Colonic mucosa (tissue), 4 donors: ENCODE measurements around the gene TANC1. TPM values are rescaled to one million over a fixed set of nuclear protein-coding genes. Genes with fewer than 3 reads are reported as not detected.
"Not testable (repeated sequence)": the region's sequence is repeated elsewhere in the genome, so short reads cannot be mapped to it uniquely, and the experiment has no call there.

Source experiments
- DNase-seq: peaks from one replicate; pipeline ENCODE4 v3.0.0-alpha.2; 2020
- H3K27ac ChIP-seq: fragments of 200-600 bp; one replicate; pipeline ENCODE4 v1.8.0; 2021
- H3K27me3 ChIP-seq: fragments of 200-600 bp; one replicate; pipeline ENCODE4 v1.8.0; 2021
- H3K36me3 ChIP-seq: fragments of 200-600 bp; one replicate; pipeline ENCODE4 v1.8.0; 2021
- H3K4me1 ChIP-seq: fragments of 200-600 bp; one replicate; pipeline ENCODE4 v1.8.0; 2021; ENCODE audit warnings: mild to moderate bottlenecking
- H3K4me3 ChIP-seq: fragments of 200-600 bp; one replicate; pipeline ENCODE4 v1.8.0; 2021
- H3K9ac ChIP-seq, 2 donors: one replicate each; pipeline ENCODE4 v1.7.0; 2013; ENCODE audit warnings: control low read depth in 2 of 2, low read depth in 2 of 2, low read length in 2 of 2
- H3K9me3 ChIP-seq: fragments of 200-600 bp; one replicate; pipeline ENCODE4 v1.8.0; 2021
- CTCF ChIP-seq: fragments of 200-600 bp; IDR thresholded peaks from one replicate; pipeline ENCODE4 v1.8.0; 2022; ENCODE audit warnings: antibody characterized with exemption, mild to moderate bottlenecking
- intact Hi-C: fragments of 100-400 bp; cut with DNase I; formaldehyde crosslinking; loops from one replicate; pipeline ENCODE4 v1.14.1; 2022
- total RNA-seq, 2 donors: library from RNA; stranded (reverse); fragmentation: NEBNext Ultra II Directional in 1 of 2; extraction: Animal tissue kit (Norgen Biotek cat#: 25700) in 1 of 2; gene quantifications; one replicate each; pipeline ENCODE4 v1.2.1, GENCODE V29; 2021
- donor health status: healthy.
- donor health status: DM: no; HTN: no; CAD: no.
- donor health status: DM: no; HTN: no; CAD: no.

TANC1 gene
- total RNA-seq, 2 donors from 2014 or later, result 28.3 to 32.7 TPM

- no peak for TF ChIP-seq CTCF
- Histone ChIP-seq H3K36me3 (no peaks in the 10 kb centered on the region), H3K9ac (no peak overlapping the region), H3K4me3 (no peak overlapping the region), H3K4me1 (no peaks in the 10 kb centered on the region), H3K9me3 (no peaks in the 10 kb centered on the region), H3K27me3 (no peaks in the 10 kb centered on the region), H3K27ac (no peak overlapping the region)
- intact Hi-C loops, result no loop called here
- no peak for DNase-seq
These were observed 169.2 kb downstream of the TANC1 start for GRCh38 chr2:159137511-159138241.

GRCh38 chr2:159138642-159139182 is 170.3 kb downstream of the TANC1 start:
- Histone ChIP-seq H3K9me3 (no peaks in the 10 kb centered on the region), H3K27ac (no peak overlapping the region), H3K36me3 (no peaks in the 10 kb centered on the region), H3K4me3 (no peak overlapping the region), H3K4me1 (no peaks in the 10 kb centered on the region), H3K9ac (no peak overlapping the region), H3K27me3 (no peaks in the 10 kb centered on the region)
- TF ChIP-seq CTCF, result no peak
- intact Hi-C loops, result no loop called here
- DNase-seq, result no peak

- no peak overlapping the region for H3K27ac ChIP-seq
- no peak overlapping the region for H3K9ac ChIP-seq
These were observed 170.9 kb downstream of the TANC1 start for GRCh38 chr2:159139216-159139933.

GRCh38 chr2:159140070-159140769 is 171.8 kb downstream of the TANC1 start:
- H3K9ac ChIP-seq, result no peak overlapping the region
- H3K4me3 ChIP-seq, result no peak overlapping the region
- TF ChIP-seq CTCF, result no peak
- no peaks in the 10 kb centered on the region for H3K4me1 ChIP-seq
- no peaks in the 10 kb centered on the region for H3K27me3 ChIP-seq
- DNase-seq, result no peak
- no peaks in the 10 kb centered on the region for H3K36me3 ChIP-seq
- no peak overlapping the region for H3K27ac ChIP-seq
- no peaks in the 10 kb centered on the region for H3K9me3 ChIP-seq
- intact Hi-C loops, result no loop called here

More at GRCh38 chr2:159139216-159139933, 170.9 kb downstream of the TANC1 start:
- Histone ChIP-seq H3K4me1 (no peaks in the 10 kb centered on the region), H3K9me3 (no peaks in the 10 kb centered on the region), H3K27me3 (no peaks in the 10 kb centered on the region), H3K36me3 (no peaks in the 10 kb centered on the region), H3K4me3 (no peak overlapping the region)
- intact Hi-C loops, result no loop called here
- DNase-seq, result no peak
- no peak for TF ChIP-seq CTCF

GRCh38 chr2:159140821-159141220 is 172.4 kb downstream of the TANC1 start:
- intact Hi-C loops, H3K9ac ChIP-seq, H3K4me3 ChIP-seq, H3K27me3 ChIP-seq, H3K4me1 ChIP-seq, H3K9me3 ChIP-seq, H3K27ac ChIP-seq, DNase-seq, H3K36me3 ChIP-seq: not testable (repeated sequence)
